ENCODE results near the gene PPM1H. TPM values are rescaled to one million over a fixed set of nuclear protein-coding genes. Genes with fewer than 3 reads are reported as not detected.

The PPM1H gene
- total and polyA plus RNA-seq, 2 of the 8 experiments (the other 6 are each of a cell fraction or from before 2014, with no cell fraction given): 16.4 to 36.1 TPM

DNA sequence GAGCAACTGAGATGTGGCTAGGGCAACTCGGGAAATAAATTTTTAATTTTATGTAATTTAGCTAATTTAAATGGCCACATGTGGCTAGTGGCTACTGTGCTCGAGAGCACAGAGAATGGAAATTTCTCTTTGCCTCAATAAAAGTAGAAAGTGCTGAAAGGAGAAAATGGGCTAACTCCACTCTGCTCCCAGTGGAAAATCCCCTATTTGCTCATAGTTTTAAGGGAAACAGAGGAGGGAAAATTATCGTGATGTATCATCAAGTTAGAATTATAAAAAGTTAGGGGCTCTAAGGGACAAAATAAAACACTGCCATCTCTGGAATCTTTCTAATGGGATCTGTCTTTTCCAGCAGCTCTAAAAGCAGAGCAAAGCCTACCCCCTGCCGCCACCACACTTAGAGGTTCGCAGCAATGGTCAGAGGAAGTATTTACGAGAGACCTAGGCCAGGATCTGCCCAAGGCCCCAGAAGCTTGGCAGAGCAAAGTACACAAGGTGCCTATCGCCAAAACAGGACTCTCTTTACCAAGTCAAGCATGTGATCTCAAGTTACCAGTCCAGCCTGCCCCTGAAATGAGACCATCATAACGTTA lies 220.7 kb downstream of the PPM1H start (continued):
- TF ChIP-seq HDAC6 (IDR thresholded peaks at IDR 0.05; ENCODE audit: low read depth, low read length) (no peak), KDM4A (IDR thresholded peaks at IDR 0.05; ENCODE audit: low read depth, low read length, severe bottlenecking) (no peak), CEBPB (IDR thresholded peaks at IDR 0.05; ENCODE audit: low read depth, low read length) (no peak), POLR2A (IDR thresholded peaks at IDR 0.05; ENCODE audit: control extremely low read depth in 1 of 2, low read depth in 2 of 2, low read length in 2 of 2) (no peak), JUN (IDR thresholded peaks at IDR 0.05; ENCODE audit: low read depth, low read length) (no peak), CTBP2 (IDR thresholded peaks at IDR 0.05; ENCODE audit: borderline replicate concordance, insufficient read depth, insufficient read length, low read length) (no peak), BRCA1 (IDR thresholded peaks at IDR 0.05; ENCODE audit: low read depth, low read length) (no peak), JUND (IDR thresholded peaks at IDR 0.05; ENCODE audit: low read length) (no peak), TEAD4 (IDR thresholded peaks at IDR 0.05; ENCODE audit: low read depth, low read length) (no peak)
